Amygdala (tissue), 56 donors: Measurements from ENCODE around the gene TBC1D32.
A peak's percentile ranks its signal among the peaks of the same experiment; 100 is the strongest.
"Not testable (repeated sequence)": the region's sequence is repeated elsewhere in the genome, so short reads cannot be mapped to it uniquely, and the experiment has no call there.

Experiments
- DNase-seq, 56 donors: peaks; one replicate each; lab custom pipeline; 2025; lab: John Stamatoyannopoulos, UW

TBC1D32 gene

GRCh38 chr6:121223930-121224329 is 110.3 kb downstream of the TBC1D32 start:
- DNase-seq: no peak

GRCh38 chr6:121223212-121223611 is 111.1 kb downstream of the TBC1D32 start:
- DNase-seq: no peak

GRCh38 chr6:121222656-121223055 is 111.6 kb downstream of the TBC1D32 start:
- DNase-seq: peak in 1 of 56 donors; percentile 27

GRCh38 chr6:121216928-121217327 is 117.4 kb downstream of the TBC1D32 start:
- DNase-seq: no peak

GRCh38 chr6:121213341-121213740 is 120.9 kb downstream of the TBC1D32 start:
- DNase-seq: not testable (repeated sequence)

GRCh38 chr6:121210943-121211342 is 123.3 kb downstream of the TBC1D32 start:
- peak in 16 of 56 donors; percentile 3 to 33 (median 12) for DNase-seq

- DNase-seq: no peak
Observed at GRCh38 chr6:121205569-121205968, 128.7 kb downstream of the TBC1D32 start.

GRCh38 chr6:121201105-121201504 is 133.2 kb downstream of the TBC1D32 start:
- no peak for DNase-seq

GRCh38 chr6:121196042-121196441 is 138.2 kb downstream of the TBC1D32 start:
- DNase-seq: not testable (repeated sequence)

- DNase-seq: no peak
Observed at GRCh38 chr6:121190122-121190521, 144.2 kb downstream of the TBC1D32 start.

GRCh38 chr6:121188356-121188755 is 145.9 kb downstream of the TBC1D32 start:
- DNase-seq: no peak

GRCh38 chr6:121187833-121188200 is 146.5 kb downstream of the TBC1D32 start:
- no peak for DNase-seq

GRCh38 chr6:121187200-121187832 is 147.0 kb downstream of the TBC1D32 start:
- DNase-seq: no peak

- DNase-seq: no peak
Observed at GRCh38 chr6:121183742-121184141, 150.5 kb downstream of the TBC1D32 start.

- DNase-seq: no peak
Observed at GRCh38 chr6:121175827-121176226, 158.5 kb downstream of the TBC1D32 start.

- not testable (repeated sequence) for DNase-seq
Observed at GRCh38 chr6:121172451-121172850, 161.8 kb downstream of the TBC1D32 start.

GRCh38 chr6:121171879-121172278 is 162.4 kb downstream of the TBC1D32 start:
- DNase-seq: no peak

GRCh38 chr6:121161886-121162285 is 172.4 kb downstream of the TBC1D32 start:
- no peak for DNase-seq

- DNase-seq: no peak
Observed at GRCh38 chr6:121160276-121160675, 174.0 kb downstream of the TBC1D32 start.

GRCh38 chr6:121158891-121159290 is 175.4 kb downstream of the TBC1D32 start:
- no peak for DNase-seq

GRCh38 chr6:121158438-121158837 is 175.8 kb downstream of the TBC1D32 start:
- no peak for DNase-seq

- no peak for DNase-seq
Observed at GRCh38 chr6:121157906-121158305, 176.4 kb downstream of the TBC1D32 start.

- DNase-seq: no peak
Observed at GRCh38 chr6:121143476-121143875, 190.8 kb downstream of the TBC1D32 start.
